HG02981 (cell line): ENCODE data around the gene FIS1.
"Not testable (repeated sequence)": the region's sequence is repeated elsewhere in the genome, so short reads cannot be mapped to it uniquely, and the experiment has no call there.

Experiments
- ATAC-seq: cut with Tn5 transposase; IDR thresholded peaks from one replicate; pipeline ENCODE4 v1.9.1; 2021; ENCODE audit warnings: mild to moderate bottlenecking, moderate library complexity; ENCODE audit not compliant: unreplicated experiment

Gene FIS1

DNA sequence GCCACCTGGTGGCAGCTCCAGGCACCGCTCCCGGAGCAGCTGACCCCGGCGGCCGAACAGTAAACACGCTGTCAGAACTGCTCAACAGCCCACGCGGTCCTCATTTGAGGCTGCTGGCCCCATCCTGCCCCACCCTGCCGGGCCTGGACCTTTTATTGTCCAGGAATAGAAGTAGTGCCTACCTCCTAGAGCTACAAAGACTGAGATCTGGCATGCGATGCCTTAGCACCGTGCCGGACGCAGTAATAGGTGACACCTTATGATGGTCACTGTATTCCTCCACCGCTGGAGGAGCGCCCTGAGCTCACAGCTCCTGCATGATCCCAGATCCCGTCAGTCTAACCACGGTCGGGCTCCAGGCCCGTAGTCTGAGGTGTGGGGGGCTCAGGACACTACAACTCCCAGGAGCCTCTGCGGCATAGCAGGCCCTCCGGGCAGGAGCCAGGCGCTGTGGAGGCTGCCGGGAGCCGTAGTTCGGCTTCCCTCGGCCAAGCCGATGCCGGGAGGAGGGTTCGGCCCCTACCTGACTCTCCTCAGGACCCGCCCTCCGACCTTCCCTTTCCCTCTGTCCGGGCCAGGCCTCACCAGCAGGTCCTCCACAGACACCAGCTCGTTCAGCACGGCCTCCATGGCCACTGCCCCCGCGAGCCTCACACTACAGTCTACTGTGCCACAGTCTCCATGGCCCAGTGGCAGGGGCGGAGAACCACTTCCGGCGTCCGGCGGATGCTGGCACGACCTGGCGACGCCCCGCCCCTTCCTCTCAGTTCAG, at the start of gene FIS1:
FIS1 (minus strand) TSS at position 707 of the 772 bp plus-strand sequence; CDS start at position 630, 77 bp downstream.
- ATAC-seq, result peak; percentile 89

DNA sequence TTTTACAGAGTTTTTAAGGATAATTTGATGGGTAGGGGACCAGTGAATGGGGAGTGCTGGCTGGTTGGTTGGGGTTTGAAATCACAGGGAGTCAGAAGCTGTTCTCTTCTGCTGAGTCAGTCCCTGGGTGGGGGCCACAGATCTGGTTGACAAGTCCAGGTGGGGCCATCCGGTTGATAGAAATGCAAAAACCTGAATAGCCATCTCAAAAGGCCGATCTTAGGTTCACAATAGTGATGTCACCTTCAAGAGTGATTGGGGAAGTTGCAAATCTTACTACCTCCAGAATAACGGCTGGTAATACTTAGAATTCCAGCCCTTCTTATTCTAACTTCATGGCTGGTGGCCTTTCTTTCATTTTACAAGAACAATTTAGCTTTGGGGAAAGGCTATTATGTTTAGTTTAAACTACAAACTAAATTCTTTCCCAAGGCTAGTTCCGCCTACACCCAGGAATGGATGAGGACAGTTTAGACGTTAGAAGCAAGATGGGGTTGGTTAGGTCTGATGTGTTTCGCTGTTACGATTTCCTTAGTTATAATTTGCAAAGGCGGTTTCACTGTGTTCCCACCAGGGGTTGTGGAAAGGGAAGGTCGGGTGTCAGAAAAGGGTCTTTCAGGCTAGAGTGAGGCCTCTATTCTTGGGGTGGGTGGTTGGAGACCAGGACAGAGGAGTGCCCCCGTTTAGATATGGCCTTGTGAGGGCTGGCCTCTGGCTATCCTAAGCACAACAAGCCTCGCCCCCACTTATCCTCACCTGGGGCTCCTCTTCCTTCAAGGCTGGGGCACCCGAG, 49.4 kb upstream of the FIS1 start:
- ATAC-seq, result no peak

- ATAC-seq, result not testable (repeated sequence)
These were observed 48.5 kb upstream of the FIS1 start for GRCh38 chr7:101293069-101294021.

DNA sequence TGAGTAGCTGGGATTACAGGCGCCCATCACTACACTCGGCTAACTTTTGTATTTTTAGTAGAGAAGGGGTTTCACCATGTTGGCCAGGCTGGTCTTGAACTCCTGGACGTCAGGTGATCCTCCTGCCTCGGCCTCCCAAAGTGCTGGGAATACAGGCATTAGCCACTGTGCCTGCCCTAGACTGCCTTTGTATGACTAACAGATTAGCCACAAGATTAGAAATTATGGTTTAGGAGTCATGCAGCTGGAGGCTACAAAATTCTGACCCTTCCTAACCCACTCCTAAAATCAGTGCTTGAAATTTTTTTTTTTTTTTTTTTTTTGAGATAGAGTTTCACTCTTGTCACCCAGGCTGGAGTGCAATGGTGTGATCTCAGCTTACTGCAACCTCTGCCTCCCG, 47.7 kb upstream of the FIS1 start:
- not testable (repeated sequence) for ATAC-seq

GRCh38 chr7:101290186-101291037, 45.5 kb upstream of the FIS1 start:
- not testable (repeated sequence) for ATAC-seq

DNA sequence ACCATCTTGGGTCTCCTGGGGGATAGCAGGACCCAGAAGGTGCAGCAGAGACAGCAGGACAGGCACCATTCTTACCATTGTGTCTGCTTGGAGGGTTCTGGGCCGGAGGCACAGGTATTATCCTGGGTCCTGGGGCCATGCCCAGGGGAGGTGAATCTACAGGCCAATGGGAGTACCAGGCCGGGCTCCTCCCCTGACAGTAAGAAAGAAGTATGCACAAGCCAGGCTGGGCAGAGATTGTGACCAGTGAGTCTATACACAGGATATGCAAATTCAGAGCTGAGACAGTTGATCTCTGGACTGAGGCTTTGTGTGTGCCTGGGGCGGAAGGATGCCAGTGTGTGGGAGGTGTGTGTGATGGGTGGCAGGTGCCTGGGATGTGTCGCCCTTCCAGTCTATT, 44.8 kb upstream of the FIS1 start:
- ATAC-seq, result not testable (repeated sequence)

- ATAC-seq, result no peak
These were observed 43.6 kb upstream of the FIS1 start for GRCh38 chr7:101288439-101288838.

GRCh38 chr7:101287032-101287431, 42.2 kb upstream of the FIS1 start:
- ATAC-seq, result no peak

GRCh38 chr7:101285880-101286279, 41.0 kb upstream of the FIS1 start:
- not testable (repeated sequence) for ATAC-seq

DNA sequence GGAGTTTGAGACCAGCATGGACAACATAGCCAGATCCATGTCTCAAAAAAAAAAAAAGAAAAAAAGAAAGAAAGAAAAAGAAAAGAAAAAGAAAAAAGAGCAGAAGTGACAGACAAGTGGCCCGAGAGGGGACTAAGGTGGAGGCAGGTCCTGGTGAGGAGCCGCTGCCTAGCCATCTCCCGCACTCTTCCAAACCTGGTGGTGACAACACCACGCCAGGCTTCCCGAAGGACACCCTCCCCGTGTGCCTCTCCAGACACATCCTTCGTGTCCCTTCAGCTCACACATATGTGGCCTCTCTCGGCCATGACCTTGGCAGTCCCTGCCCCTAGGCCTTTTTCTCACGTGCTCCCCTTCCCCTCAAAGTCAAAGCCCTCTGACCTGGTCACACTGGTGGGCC, 40.3 kb upstream of the FIS1 start:
- ATAC-seq, result no peak

- ATAC-seq, result not testable (repeated sequence)
These were observed 36.0 kb upstream of the FIS1 start for GRCh38 chr7:101280912-101281311.

DNA sequence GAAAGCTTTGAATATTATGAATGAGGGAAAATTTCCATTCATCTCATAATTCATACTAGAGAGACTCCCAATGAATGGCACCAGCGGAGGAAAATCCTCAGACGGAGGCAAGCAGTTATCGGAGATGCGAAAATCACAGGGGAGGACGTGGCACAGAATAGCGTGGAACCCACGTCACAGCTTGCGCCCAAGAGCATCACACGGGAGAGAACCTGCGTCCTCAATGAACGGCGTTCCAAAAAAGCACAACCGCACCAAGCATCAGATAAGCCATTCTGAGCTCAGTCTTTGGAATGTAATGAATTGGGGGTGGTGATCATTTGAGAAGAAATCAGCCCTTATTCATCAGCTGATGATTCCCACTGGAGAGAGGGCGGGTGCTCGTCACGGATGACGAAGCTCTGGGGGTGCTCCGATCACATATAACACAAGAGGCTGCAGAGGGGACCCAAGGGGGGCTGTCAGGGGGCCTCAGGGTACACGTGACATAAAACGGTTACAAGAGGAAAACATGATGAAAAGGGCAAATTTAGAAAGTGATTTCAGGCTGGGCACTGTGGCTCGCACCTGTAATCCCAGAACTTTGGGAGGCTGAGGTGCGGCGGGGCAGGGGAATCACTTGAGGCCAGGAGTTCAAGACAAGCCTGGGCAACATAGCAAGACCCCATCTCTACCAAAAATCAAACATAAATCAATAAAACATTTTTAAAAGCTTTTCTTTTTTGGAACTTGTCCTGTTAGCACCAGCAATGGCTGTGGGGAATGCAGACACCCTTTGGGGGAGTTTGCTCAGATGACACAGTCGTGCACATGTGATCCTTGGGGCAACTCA, 33.8 kb upstream of the FIS1 start:
- ATAC-seq, result no peak

GRCh38 chr7:101277155-101277554, 32.3 kb upstream of the FIS1 start:
- ATAC-seq, result no peak

DNA sequence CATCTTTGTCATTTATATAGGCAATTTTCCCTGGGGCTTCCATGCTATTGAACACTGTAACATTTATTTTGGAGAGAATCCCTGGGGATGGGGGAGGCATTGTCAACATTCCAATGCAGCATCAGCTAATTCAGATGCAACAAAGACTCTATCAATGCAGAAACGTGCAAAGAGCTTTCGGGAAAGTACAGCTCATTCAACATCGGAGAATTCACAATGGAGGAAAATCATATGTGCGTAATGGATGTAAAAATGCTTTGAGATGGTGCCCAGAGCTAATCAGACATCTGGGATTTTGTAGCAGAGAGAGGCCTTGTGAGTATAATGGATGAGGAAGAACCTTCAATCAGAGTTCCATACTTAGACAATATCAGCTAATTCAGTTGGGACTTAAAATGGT, 28.3 kb upstream of the FIS1 start:
- no peak for ATAC-seq

DNA sequence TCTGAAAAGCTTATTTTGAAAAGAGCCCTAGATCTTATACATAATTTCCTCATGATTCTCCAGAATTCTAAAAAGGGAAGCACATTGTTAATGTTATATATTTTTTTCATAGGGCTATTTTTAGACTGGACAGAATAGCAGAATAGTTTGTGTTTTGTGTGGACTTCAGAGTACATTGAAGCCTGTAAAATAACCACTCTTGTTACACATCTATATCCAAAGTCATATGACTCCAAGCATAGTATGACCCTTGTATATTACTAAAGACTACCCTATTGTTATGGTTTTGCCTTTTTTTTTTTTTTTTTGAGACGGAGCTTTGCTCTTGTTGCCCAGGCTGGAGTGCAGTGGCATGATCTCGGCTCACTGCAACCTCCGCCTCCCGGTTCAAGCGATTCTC, 26.1 kb upstream of the FIS1 start:
- ATAC-seq, result no peak

DNA sequence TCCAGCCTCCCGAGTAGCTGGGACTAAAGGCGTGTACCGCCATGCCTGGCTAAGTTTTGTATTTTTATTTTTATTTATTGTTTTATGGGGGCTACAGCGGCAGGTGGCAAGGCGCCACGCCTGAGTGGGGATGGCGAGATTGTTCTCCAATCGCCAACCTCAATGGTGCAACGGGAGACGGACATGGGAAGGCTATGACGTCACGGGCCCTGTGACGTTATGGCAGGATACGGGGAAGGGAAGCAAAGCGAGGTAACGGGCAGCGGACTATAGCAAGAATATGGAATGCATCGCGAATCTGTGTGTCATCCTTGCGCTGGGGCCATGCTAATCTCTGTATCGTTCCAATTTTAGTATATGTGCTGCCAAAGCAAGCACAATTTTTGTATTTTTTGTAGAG, 24.8 kb upstream of the FIS1 start:
- no peak for ATAC-seq

GRCh38 chr7:101265622-101266516, 21.0 kb upstream of the FIS1 start:
- no peak for ATAC-seq

GRCh38 chr7:101264102-101264706, 19.3 kb upstream of the FIS1 start:
- ATAC-seq, result not testable (repeated sequence)
